ENCODE data around the gene KIAA1958. TPM values are rescaled to one million over a fixed set of nuclear protein-coding genes. Genes with fewer than 3 reads are reported as not detected.

The KIAA1958 gene
- total and polyA plus RNA-seq, 2 of the 8 experiments (the other 6 are each of a cell fraction or from before 2014, with no cell fraction given), result 11.4 to 43.8 TPM

- 88% methylated on average over 4 of the region's 4 CpGs; no CpG with 5 or more reads in 1 of the 2 experiments for WGBS, 2 experiments (ENCODE audit: extremely low coverage in 1 of 2, insufficient coverage in 1 of 2, insufficient read length in 1 of 2, insufficient replicate concordance in 2 of 2, low coverage in 1 of 2, low lambda C conversion rate in 2 of 2, missing lambda C conversion rate in 1 of 2)
- TF ChIP-seq FOSL1 (IDR thresholded peaks at IDR 0.05; ENCODE audit: insufficient read depth, low read depth, low read length), result no peak
- no peak for TF ChIP-seq HDAC2 (IDR thresholded peaks at IDR 0.05; ENCODE audit: borderline replicate concordance in 1 of 2, low read depth in 2 of 2, low read length in 2 of 2)
- TF ChIP-seq TAF7 (optimal IDR thresholded peaks at IDR 0.05; ENCODE audit: borderline replicate concordance, low read depth, low read length), result no peak
- TF ChIP-seq TAF1 (IDR thresholded peaks at IDR 0.05; ENCODE audit: low read depth, low read length), result no peak
- TF ChIP-seq TBP (IDR thresholded peaks at IDR 0.05; ENCODE audit: low read depth, low read length), result no peak
- TF ChIP-seq SP2 (IDR thresholded peaks at IDR 0.05; ENCODE audit: low read length), result no peak
- no peak for TF ChIP-seq NRF1 (IDR thresholded peaks at IDR 0.05; ENCODE audit: low read depth, low read length)
- TF ChIP-seq TCF12 (IDR thresholded peaks at IDR 0.05; ENCODE audit: low read depth, low read length), result no peak
- no peak for TF ChIP-seq POU5F1 (IDR thresholded peaks at IDR 0.05; ENCODE audit: low read depth, low read length)
- no peak for TF ChIP-seq CTCF (IDR thresholded peaks at IDR 0.05; ENCODE audit: control extremely low read depth in 1 of 3, insufficient read depth in 1 of 3, low read depth in 1 of 3, low read length in 3 of 3)
- TF ChIP-seq HDAC6 (IDR thresholded peaks at IDR 0.05; ENCODE audit: low read depth, low read length), result no peak
- TF ChIP-seq CBX5 (IDR thresholded peaks at IDR 0.05; ENCODE audit: low read depth, low read length), result no peak
These were observed 9.0 kb downstream of the KIAA1958 start for GRCh38 chr9:112495614-112496013.

More at GRCh38 chr9:112495614-112496013, 9.0 kb downstream of the KIAA1958 start:
- no peak overlapping the region for H2BK12ac ChIP-seq (ENCODE audit: low read depth, low read length)
- peaks cover 0 to 9% of the 10 kb centered on the region in 2 experiments for H4K20me1 ChIP-seq (replicated peaks in 1 of 2; ENCODE audit: control insufficient read depth in 1 of 2, insufficient read depth in 2 of 2, low read length in 2 of 2)
- H3K23ac ChIP-seq (ENCODE audit: insufficient read length), result no peak overlapping the region
- H3K36me3 ChIP-seq (ENCODE audit: control insufficient read depth in 2 of 4, insufficient read depth in 4 of 4, low read length in 3 of 4), result peaks cover 2 to 28% (median 11%) of the 10 kb centered on the region in 4 experiments; a peak in 6 of 8 replicates
- FAIRE-seq, result no peak
- peaks cover 17 to 96% of the 10 kb centered on the region in 2 experiments for H3K79me2 ChIP-seq (ENCODE audit: control insufficient read depth in 1 of 2, insufficient read depth in 2 of 2, low read length in 2 of 2)
- POLR2A ChIA-PET (ENCODE audit: partially characterized antibody), result interaction anchor here (1.2 to 1.5 kb wide), 2 partner anchors 9 to 12 kb away, joined by 3 to 4 read pairs; partner anchors contain the start of gene KIAA1958
- no peak overlapping the region for H3K27ac ChIP-seq (ENCODE audit: low read depth, low read length)
- CTCF ChIA-PET (ENCODE audit: partially characterized antibody), result interaction anchor here (0.7 to 1.3 kb wide), 2 partner anchors 10 to 38 kb away, joined by 3 to 4 read pairs; no protein-coding TSS in a partner anchor
- H3K9me3 ChIP-seq (ENCODE audit: insufficient read depth in 2 of 2, low read depth in 1 of 2, low read length in 1 of 2), result peaks cover 2 to 9% of the 10 kb centered on the region in 2 experiments; a peak in 1 of 4 replicates
- no peak overlapping the region for H3K14ac ChIP-seq (ENCODE audit: insufficient read length)
- H3K9ac ChIP-seq (replicated peaks in 1 of 4; ENCODE audit: extremely low read depth in 1 of 4, low read depth in 3 of 4, low read length in 3 of 4), result no peak overlapping the region
- no peak overlapping the region for H2BK15ac ChIP-seq (ENCODE audit: low read length)
- H4K5ac ChIP-seq (ENCODE audit: insufficient read length, low read depth, low read length), result no peak overlapping the region
- H3K56ac ChIP-seq (replicated peaks; ENCODE audit: insufficient read length, low read depth, low read length), result no peak overlapping the region
- H3K23me2 ChIP-seq (ENCODE audit: low read depth, low read length), result no peaks in the 10 kb centered on the region
- no peak overlapping the region for H3K4ac ChIP-seq (replicated peaks; ENCODE audit: insufficient read length, low read depth, low read length)
- H4K8ac ChIP-seq (ENCODE audit: extremely low read depth, insufficient read depth, low read length), result no peak overlapping the region
- no peak overlapping the region for H3K4me2 ChIP-seq (ENCODE audit: insufficient read depth in 1 of 2, low read depth in 2 of 2, low read length in 2 of 2)
- H2AK5ac ChIP-seq (ENCODE audit: low read depth, low read length), result no peak overlapping the region
- DNase-seq (ENCODE audit: low read depth in 1 of 2, low spot score in 2 of 2), result no peak
- H3K27me3 ChIP-seq (replicated peaks in 1 of 4; ENCODE audit: control insufficient read depth in 3 of 4, extremely low read depth in 1 of 4, insufficient read depth in 3 of 4, low read length in 3 of 4), result no peaks in the 10 kb centered on the region
- no peak overlapping the region for H2BK120ac ChIP-seq (replicated peaks; ENCODE audit: low read depth, low read length)
- H4K91ac ChIP-seq (replicated peaks; ENCODE audit: insufficient read length, low read length), result no peak overlapping the region
- no peak overlapping the region for H2BK5ac ChIP-seq (ENCODE audit: low read depth, low read length)
- peaks cover 0 to 6% (median 2%) of the 10 kb centered on the region in 4 experiments; a peak in 3 of 7 replicates for H3K4me1 ChIP-seq (replicated peaks in 1 of 4; ENCODE audit: control insufficient read depth in 3 of 4, insufficient read depth in 4 of 4, low read length in 3 of 4)
- H3K79me1 ChIP-seq (ENCODE audit: low read depth, low read length), result peaks cover 2% of the 10 kb centered on the region
- H3K18ac ChIP-seq (ENCODE audit: extremely low read depth, low read length), result no peak overlapping the region
- H3K4me3 ChIP-seq (ENCODE audit: extremely low read depth in 1 of 4, insufficient read depth in 2 of 4, low read depth in 3 of 4, low read length in 4 of 4), result no peak overlapping the region
- no peak overlapping the region for H2AFZ ChIP-seq (ENCODE audit: low read length)
- no peak overlapping the region for H2BK20ac ChIP-seq (ENCODE audit: low read length)

All from H1 (cell line).